Activated T-cell treated with anti-CD3 and anti-CD28 coated beads for 1 hour (primary cell): ENCODE data around the gene PRDM2.

Experiments
- DNase-seq: peaks from one replicate; pipeline ENCODE4 v3.0.0-alpha.2; 2020; ENCODE audit warnings: low read depth

PRDM2 gene

DNA sequence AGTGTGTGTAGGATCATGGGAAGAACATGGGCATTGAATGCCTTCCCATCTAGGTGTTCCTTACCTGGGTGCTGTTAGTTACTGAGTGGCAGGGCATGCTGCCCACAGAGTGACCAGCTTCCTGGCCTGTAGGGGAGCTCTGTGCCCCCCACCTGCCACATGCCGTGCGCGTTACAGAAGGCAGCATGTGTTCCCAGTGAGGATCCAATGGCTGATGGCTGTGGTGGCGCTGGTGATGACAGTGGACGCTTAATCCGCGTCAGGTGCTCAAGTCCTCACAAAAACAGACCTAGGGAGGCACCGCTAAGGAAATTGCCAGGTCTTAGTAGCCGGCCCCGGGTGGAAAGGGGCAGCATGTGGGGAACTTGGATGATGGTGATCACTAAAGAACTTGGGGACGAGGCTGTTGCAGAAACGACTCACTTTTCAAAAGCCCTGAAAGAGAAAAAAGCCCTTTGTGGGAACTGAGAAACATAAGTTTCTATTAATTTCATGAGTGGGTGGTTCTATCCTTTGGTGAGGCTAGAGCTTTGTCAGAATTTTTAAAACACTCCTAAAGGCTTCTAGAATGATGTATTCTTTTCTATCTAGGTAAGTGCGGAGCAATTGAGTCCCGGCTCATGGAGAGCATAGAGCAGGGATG is 93.2 kb downstream of the PRDM2 start:
- DNase-seq: no peak

DNA sequence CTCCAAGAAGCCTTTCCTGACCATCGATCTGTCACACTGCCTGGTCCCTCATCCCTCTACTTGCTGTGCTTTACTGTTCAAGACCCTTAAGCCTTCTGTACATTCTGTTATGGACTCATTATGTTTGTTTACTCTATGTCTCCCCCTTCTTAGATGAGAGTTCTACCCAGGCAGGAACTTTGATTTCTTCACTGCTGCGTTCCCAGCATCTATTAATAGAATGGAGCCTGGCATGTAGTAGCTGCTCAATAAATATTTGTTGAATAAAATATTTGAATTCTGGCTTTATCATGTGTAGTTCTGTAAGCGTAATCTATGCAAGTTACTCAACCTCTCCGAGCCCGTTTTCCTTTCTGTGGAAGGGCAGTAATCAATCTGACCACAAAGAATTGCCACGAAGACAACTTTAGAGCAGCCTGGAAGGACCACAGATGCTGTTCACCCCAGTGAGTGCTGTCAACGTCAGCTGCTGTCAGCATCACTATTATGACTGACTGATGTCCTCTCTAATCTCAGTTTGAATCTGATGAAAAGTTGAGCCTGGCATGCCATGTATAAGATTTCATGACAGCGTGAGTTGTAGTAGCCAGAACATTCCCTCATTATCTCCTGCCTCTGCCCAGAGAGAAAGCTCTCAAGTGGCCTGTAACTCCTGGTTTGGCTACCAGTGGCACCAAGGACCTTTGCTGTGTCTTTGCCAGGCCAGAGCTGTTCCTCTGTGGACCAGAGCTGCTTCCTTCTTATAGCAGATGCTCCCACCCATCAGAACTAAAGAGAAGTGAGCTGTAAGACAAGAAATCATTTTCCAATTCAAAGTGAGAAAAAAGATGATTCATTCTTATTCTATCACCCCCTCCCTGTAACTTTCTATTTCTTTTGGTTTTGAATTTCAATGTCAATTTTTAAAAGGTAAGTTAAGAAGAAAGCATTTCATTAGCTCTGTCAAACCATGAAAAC is 94.5 kb downstream of the PRDM2 start:
- DNase-seq: no peak

DNA sequence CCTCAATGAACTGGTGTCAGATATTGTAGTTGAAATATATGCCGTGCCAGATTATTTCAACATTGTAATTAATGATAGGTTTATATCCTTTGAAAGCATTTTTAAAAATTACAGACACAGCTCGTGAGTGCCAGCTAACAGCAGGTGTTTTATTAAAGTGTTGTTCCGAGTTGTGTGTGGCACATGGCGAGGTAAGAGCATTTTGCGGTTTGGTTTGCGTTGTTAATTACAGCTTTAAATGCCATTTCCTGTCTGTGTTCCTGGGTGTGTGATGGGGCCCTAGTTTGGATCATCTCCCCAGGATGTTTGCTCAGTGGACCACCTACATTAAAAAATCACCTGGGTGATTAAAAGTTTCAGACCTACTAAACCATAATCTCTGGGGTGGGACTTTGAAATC is 97.4 kb downstream of the PRDM2 start:
- no peak for DNase-seq

DNA sequence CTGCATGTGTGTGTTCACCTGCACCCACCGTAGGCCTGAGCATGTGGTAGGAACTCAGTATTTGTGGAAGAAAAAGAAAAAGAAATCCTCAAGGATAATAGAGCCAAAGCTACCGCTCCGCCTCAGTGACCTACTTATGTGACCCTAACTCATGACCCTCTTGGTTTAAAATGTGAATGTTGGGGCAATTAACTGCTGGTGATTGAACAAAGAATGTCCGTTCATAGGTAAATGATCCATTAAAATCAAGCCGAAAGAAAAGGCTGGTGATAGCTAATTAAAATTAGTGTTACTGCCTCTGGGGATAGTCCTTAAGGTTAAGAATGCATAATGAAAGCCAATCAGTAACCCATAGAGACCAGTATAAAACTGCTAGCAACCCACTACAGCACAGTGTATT is 98.1 kb downstream of the PRDM2 start:
- no peak for DNase-seq

DNA sequence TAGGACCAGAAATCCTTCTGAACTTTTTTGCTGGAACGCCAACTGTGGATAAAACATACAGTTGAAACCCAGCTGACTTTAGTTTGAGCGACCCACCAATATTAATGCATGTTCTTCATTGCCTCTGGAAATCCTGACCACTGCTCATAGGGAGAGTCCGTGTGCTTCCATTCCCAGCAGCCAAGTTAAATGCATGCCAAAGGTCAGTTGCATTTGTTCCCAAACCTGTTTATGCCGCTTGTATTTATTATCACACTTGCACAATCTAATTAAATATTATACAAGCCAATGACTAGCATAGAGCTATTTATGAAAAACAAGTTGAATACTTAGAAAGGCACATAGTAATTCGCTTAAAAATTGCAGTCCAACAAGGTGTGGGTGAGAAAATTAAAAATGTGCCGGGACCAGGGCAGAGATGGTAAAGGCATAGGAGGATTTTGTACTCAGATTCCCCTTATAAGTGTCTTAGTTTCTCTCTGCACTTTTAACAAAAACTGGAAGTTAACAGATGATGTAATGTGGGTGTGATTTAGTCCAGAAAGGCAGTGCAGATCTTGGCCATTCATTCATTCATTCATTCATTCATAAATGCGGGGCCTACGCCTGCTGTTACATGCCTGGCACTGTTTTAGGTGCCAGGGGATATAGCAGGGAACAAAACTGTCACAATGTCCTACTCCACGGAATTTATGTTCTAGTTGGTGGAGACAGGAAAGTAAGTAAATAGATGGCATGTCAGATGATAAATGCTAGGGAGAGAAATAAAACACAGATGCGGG is 99.7 kb downstream of the PRDM2 start:
- DNase-seq: no peak

DNA sequence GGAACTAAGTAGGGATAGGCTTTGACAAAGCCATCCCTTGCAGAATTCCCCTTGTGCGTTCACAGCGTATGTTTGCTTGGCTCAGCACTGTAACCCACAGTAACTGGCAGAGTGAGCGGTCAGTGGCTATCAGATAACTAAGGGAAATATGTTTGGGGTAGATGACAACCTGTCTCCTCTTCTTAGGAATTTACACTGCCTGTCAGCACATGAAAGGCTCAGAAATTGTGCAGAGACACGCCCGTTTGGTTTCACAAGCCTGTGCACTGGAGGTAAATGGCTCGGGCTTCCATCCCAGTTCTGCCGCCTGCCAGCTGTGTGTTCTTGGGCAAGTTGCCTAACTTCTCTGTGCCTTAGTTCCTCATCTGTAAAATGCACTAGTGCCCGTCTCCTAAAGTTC is 101.2 kb downstream of the PRDM2 start:
- no peak for DNase-seq

DNA sequence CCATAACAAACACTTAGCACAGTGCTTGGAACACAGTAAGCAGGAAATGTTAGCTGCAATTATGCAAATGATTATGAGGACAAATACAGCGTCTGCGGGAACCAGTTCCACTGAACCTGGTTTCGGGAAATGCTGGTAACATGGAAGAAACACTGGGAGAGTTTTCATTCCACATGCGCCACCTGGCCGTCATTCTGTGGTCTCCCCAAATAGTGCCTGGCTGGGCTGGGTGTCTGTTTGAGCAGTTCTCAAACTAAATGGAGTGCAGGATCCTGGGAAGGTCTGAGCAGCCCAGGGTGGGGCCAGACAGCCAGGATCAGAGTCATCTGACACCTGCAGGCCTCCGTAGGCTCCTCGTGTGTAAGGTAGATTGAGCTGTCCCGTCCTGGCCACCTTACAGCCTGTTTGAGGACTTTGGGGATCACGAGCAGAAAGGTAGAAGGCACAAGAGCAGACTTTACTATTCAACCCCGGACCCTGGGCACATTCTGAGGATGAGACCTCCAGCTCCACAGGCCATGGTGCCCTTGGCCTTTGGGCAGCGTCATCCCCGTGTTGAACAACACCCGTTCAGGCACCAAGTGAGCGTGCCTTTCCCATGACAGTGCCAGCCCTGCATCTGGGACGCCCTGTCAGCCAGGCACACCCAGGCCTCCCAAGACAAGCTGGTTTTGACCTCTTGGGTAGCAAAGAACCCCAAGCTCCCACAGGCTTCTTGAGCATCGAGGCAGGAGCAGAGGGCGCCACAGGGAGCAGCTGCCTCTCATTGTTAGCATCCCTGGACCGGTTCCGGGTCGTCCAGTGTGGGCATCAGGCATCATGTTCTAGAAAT is 101.9 kb downstream of the PRDM2 start:
- no peak for DNase-seq

DNA sequence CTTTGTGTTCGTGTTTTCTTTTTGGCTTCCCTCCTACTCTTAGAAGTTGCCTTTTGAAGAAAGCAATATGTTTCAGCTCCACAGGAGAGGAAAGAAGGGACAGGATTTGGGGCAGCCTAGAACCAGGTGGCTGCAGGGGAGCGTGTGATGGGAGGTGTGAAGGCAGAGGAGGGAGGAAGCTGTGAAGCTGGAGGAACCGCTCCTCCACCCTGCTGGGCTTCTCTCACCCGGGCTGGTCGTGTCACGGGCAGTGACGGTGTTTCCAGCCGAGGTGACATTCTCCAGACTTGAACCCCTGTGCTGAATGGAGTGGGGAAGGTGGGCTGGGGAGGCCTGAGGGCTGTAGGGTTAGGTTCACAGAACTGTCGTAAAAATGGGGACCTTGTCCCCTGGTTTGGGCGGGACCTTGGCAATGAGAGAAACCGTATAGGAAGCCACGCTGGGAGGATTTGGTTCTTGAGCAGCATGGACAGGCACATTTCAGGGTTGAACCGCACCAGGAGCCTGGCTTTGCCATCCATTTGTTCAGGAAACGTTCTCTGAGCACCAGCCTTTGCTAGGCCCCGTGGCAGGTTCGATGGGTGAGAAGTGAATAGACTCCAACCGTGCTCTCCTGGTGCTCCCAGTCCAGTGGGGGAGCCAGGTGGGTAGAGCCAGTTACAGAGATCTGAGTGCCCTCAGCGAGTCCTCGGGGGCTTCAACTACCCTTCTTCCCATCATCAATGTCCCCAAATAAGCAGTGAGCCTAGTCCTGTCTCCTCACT is 103.0 kb downstream of the PRDM2 start:
- DNase-seq: no peak

DNA sequence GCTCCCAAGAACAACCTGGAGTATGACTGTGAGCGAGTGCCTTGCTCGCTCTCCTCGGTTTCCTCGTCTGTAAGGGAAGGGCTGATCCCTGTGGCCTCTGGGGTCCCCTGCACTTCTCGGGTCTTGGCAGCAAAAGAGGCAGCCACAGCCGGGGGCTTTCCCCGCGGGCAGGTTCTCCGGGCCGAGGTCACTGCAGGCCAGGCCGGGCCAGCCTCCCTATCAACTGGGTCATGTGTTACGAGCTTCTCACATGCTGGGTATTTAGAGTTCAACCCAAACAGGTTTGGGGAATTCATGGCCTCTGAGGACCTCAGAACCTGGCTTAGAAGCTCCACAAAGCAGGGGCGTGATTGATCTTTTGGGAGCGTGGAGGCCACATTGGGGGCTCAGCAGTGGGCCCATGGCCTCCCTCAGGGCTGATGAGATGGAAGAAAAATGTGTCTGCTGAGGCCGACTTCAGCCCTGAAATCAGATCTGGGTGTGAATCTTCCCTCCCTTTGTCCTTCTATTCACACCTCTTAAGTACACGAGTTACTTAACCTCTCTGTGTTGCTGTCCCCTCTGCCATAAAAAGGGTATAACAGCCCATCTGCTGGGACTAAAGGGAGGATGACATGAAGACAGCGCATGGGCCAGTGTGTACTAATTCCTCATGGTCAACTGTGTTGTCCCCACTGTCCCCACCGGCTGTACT is 103.7 kb downstream of the PRDM2 start:
- DNase-seq: no peak

DNA sequence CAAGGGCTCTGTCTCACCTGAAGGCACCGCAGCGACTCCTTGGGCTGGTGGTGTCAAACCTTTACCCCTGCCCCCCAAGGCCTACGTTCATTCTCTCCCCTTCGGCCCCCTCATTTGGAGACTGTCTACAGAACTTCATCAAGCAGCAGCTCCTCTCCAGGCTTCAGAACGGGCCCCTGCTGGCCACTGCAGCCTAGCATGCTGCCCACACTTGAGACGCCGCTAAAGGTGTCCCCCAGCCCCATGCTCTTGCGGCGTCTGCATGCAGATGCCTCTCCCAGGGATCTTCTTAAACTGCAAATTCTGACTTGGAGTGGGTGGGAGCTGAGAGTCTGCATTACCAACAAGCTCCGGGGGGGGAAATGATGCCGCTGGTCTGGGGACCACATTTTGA is 104.2 kb downstream of the PRDM2 start:
- no peak for DNase-seq

DNA sequence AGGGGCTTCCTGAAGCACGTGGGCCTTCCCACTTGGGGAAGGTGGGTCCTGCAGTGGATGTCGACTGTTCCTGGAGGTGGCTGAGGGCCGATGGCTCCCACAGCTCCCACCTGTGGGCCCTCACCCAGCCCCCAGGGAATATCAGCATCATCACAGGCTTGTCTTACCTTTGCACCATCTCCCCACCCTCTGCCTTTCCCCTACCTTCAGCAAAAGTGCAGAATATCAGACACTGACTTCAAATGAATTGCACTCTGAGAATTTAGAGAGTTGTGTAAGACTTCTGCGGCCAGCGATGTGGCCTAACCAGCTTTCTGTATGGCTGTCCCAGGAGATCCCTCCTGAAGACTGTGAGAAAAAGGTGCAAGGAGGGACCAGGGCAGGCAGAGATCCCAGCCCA is 105.4 kb downstream of the PRDM2 start:
- DNase-seq: no peak

DNA sequence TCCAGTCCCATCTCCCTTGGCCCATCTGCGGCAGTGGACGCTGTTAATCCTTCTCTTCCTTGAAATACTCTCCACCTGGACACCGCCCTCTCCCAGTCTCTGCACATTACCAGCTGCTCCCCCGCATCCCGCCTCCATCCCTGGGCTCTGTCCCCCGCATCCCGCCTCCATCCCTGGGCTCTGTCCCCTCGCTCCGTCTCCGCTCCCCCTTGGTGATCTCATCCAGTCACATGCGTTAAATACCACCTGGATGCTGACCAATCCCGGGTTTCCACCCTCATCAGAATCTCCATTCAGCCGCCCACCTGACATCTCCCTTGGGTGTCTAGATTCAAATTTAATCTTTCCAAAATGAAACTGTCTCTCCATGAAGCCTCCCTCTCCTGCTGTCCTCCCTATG is 106.1 kb downstream of the PRDM2 start:
- DNase-seq: no peak

DNA sequence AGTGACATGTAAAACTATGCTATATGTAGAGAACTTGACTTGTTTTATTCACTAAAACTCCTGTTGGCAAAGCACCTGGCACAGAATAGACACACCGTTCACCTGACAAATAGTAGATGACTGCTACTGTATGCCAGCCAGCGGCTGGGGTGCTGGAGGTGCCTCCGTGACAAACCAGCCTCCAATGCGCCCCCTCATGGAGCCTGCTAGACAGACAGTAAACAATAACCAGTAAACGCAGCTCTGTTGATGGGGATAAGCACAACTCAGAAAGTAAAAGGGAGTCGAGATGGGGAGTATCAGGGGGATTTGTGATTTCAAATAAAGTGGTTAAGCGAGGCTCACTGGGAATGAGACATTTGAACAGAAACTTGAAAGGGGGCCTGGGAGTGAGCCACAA is 107.2 kb downstream of the PRDM2 start:
- DNase-seq: no peak

DNA sequence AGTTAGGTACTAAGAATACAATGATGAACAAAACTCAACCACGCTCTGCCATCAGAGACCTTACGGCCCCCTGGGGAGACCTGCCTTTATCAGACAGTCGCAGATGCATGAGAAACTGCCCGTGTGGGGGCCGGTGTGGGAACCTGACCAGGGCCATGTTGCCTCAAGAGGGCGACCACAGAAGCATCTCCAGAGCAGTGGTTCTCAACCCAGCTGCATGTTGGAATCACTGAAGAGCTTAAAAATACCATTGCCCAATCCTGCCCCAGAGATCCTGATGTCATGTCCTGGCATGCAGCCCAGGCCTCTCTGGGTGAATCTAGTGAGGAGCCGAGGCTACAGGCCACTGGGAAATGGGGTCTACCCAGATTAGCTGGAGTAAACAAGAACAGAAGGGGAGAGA is 108.7 kb downstream of the PRDM2 start:
- DNase-seq: no peak

DNA sequence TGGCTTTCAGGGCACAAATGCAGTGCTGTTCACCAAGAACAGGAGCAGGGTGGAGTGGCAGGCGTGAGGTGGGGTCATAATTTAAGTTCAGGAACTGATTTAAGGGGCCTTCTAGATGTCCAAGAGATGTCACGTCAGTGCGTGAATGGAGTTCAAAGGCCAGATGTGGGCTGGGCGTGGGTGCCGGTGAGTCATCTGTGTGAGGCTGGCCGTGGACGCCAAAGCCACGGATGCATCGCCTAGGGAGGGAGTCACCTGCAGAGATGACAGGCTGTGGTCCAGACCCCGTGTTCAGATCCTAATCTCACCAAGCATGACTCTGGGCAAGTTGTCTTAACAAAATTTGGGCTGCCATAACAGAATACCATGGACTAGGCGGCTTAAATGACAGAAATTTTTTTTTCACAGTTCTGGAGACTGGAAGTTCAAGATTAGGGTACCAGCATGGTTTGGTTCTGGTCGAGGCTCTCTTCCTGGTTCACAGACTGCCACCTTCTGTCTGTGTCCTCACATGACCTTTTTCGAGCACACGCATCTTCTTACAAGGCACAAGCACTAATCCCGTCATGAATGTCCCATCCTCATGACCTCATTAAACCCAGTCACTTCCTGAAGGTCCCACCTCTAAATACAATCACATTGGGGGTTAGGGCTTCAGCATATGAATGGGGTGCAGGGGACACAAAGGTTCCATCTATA is 109.6 kb downstream of the PRDM2 start:
- no peak for DNase-seq

DNA sequence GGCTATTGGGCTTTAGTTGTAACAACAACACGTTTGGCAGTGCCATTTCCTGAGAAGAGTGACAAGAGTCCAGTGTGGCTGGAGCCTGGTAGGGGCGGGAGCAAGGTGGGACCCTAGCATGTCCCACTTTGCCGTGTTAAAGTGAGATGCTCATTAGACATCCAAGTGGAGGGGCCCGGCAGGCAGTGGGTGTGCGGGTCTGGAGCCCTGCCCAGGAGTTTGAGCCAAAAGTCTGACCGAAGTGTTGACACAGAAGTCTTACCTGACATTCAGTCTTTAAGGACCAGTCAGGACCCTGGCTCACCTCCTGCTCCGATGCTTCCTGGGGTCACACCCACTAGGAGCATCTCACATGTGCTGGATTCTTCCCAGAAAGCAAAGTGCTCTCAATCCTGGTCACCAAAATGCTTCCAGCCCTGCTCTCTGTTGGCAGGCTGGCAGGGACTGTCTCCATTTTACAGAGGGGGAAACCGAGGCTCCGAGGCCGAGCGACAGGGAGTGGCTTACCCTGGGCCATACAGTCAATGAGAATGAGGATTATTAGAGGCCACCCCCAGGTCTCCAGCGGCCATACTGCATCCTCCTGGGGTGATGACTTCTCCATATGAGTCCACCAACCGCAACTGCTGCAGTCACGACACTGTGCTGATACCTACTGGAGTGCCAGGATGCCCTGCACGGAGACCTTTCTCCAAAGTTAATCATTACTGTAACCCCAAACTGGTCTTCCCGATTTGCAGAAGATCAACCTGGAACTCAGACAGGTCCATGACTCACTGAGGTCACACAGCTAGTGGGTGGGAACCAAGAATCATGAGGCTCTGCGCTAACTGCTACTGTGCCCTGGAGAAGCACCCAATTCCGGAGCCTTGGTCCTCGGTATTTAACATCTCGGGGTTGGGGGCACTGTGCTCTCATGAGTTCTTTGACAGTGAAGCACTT is 112.7 kb downstream of the PRDM2 start:
- no peak for DNase-seq

DNA sequence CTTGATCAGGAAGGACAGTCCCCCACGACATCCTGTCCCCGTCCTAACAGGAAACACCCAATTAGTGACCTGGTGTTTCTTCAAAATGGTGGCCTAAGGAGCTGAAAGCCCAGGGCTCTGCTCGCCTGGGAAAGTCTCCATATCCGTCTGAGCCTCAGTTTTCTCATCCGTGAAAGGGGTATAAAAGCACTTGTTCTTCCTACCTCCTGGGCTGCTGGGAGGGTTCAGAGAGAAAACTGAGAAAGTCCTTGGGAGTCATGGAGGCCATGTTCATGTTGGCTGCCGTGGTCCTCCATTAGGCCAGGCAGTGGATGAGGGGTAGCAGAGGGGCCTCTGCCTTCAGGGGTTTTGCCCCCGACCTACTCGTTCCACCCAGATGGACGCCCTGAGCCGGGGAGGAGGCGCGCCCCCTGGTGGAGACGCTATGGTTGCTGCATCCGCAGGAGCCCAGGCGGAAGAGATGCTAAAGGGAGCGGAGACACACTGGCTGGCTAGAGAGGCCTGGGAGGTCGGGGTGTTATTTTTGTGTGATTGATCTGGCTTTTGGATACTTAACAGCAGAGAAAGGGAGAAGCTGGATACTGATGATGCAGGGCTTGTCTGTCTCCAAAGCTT is 113.5 kb downstream of the PRDM2 start:
- DNase-seq: peak; percentile 39

DNA sequence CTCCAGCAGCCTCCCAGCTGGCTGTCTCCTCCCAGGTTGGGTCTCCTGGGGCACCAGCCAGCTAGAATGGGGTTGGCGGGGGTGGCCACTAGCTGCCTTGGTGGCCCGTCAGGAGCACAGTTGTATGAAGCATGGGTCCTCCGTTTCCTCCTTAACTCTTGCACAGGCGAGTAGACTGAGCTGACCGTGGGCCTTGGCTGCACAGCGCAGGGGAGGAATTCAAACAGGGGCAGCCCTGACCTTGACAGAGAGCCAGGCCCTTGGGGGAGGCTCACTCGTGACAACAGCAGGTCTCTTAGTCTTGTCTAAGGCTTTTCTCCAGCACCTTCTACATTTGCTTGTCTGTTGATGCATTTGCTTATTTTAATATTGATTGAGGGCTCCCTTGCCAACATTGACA is 114.1 kb downstream of the PRDM2 start:
- no peak for DNase-seq
